Right renal pelvis (tissue), 4 donors: ENCODE measurements around the gene OR10R2. TPM values are rescaled to one million over a fixed set of nuclear protein-coding genes. Genes with fewer than 3 reads are reported as not detected.
"Not testable (repeated sequence)": the region's sequence is repeated elsewhere in the genome, so short reads cannot be mapped to it uniquely, and the experiment has no call there.

Experiments used
- DNase-seq, 4 donors: peaks; one replicate each; pipeline ENCODE4 v3.0.0-alpha.2; 2013; ENCODE audit warnings: low read depth in 4 of 4, low spot score in 3 of 4, missing footprints in 1 of 4
- polyA plus RNA-seq, 4 donors: library from polyadenylated mRNA; unstranded; fragments of 120-200 nt; gene quantifications; one replicate each; pipeline ENCODE4 v1.2.1, GENCODE V29; 2013; ENCODE audit not compliant: insufficient read length in 4 of 4

Gene OR10R2
- not detected for polyA plus RNA-seq

DNA sequence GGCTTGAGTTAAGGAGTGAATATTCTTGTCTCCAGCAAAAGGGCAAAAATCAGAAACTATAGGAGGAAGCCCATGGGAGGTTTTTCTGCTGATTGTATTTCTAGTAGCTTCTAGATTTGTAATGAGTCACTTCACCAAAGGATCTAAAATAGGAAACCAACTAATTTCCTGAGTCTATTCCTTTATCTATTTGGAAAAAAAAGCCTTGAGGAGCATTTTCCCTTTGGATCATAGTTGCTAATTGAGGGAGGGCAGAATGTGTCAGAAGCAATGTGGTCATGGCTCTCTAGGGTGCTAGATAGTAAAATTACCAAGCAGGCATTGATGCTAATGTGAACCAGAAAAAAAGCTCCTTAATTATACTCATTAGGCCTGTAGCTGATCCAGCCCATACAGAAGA, at the start of gene OR10R2:
Gene OR10R2 (plus strand): TSS at position 301 of the 400 bp plus-strand sequence. CDS start 106 bp downstream, outside the sequence.
- DNase-seq = no peak

GRCh38 chr1:158425027-158425426, 47.0 kb upstream of the OR10R2 start:
- no peak for DNase-seq

- no peak for DNase-seq
These were observed 45.9 kb upstream of the OR10R2 start, which contains the start of gene OR10K2 for GRCh38 chr1:158426137-158426536. TSS of gene OR10K2 (minus strand) at chr1:158426237. CDS start at chr1:158420866, 5,371 bp downstream.

DNA sequence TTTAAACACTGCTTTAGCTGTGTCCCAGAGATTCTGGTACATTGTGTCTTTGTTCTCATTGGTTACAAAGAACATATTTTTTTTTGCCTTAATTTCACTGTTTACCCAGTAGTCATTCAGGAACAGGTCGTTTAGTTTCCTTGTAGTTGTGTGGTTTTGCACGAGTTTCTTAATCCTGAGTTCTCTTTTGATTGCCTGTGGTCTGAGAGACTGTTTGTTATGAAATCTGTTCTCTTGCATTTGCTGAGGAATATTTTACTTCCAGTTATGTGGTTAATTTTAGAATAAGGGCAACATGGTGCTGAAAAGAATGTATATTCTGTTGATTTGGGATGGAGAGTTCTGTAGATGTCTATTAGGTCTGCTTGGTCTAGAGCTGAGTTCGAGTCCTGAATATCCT, 41.9 kb upstream of the OR10R2 start:
- not testable (repeated sequence) for DNase-seq

DNA sequence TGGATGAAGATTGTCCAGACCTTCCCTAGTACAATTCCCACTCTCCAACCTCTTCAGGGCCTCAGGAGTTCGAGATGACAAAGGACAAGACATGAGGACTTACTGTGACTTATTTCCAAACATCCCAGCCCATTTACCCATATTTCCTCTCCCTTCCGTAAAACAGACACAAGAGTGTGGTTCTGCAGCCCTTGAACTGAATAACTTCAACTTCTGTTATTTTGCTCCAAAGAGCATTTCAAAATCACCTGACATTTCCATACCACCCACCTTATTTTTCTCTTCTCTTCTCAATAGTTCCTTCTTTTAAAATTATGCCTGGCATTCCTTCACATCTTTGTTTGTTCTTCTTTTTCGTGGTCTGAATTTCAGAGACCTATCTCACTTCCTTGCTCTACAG, 37.3 kb upstream of the OR10R2 start:
- DNase-seq = no peak

GRCh38 chr1:158445376-158445775, 26.6 kb upstream of the OR10R2 start:
- DNase-seq = no peak

- no peak for DNase-seq
These were observed 17.5 kb upstream of the OR10R2 start for GRCh38 chr1:158454537-158454936.

- no peak for DNase-seq
These were observed 14.8 kb upstream of the OR10R2 start for GRCh38 chr1:158457246-158457645.

DNA sequence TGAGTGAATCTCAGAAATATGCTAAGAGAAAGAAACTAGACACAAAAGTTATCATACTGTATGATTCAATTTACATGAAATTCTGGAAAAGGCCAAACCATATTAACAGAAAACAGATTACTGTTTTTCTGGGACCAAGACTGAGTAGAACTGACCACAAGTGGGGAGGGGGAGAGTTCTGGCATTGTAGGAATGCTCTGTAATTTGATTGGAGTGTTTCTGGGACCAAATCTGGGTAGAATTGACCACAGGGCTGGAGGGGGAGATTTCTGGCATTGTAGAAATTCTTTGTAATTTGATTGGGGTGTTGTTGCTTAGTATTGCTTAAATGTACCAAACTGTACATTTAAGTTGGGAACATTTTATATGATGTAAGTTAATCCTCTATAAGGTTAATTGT, 13.8 kb upstream of the OR10R2 start:
- no peak for DNase-seq

DNA sequence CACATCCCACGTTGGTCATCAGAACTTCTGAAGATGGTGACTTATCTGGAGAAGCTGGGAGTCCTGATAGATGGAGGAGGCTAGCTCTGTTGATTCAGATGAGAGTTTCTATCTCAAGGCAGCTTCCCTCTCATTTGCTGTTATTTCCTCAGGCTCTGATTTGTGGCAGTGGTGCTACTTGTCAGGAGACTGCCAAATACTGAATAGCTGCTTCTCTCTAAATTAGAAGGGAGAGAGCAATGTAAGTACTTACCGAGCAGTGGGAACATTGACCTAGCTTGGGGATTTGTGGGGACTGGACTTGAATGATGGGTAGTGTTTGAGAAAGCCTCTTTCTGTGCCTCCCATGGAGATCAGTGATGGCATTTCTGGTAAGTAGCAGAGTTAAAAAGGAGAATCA, 10.5 kb upstream of the OR10R2 start, which contains the start of gene OR10K1:
Gene OR10K1 (plus strand): TSS at position 301 of the 400 bp plus-strand sequence. CDS start 3,728 bp downstream, outside the sequence.
- no peak for DNase-seq

GRCh38 chr1:158485455-158485854, 13.4 kb downstream of the OR10R2 start:
- no peak for DNase-seq

- no peak for DNase-seq
These were observed 19.3 kb downstream of the OR10R2 start for GRCh38 chr1:158491316-158491715.

DNA sequence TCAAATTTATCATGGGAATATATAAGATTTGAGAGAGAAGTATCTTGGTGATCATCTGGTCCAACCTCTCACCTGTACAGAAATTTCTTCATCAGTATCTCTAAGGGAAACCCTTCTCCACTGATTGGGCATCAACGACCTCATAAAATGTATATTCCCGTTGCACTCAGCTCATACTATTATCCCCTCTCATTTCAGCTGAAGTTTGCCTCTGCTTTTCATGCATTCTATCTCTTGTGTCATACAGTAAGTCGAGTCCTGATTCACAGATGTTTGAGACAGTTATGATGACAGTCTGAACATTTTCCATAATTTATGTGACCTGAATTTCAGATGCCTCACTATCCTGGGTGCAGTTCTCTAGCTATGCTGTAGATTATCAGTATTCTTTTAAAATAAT, 21.0 kb downstream of the OR10R2 start:
- DNase-seq = no peak

DNA sequence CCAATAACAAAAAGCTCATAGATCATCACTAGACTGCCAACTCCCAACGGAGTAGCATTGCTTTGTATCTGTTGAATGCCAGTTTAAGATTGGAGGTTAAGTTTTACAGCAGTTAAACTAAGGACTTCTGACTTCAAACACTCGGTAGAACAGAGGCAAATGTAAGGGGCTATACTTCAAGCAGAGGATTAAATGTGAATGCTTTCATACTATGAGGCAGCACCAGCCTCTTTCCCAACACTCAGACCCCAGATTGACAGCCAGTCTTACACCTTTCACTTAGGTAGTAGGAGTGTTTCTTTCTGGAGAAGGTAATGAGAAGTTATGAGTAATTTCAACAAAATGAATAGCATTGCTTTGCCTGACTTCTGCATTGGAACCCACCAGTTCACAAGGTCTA, 22.8 kb downstream of the OR10R2 start:
- DNase-seq = no peak

DNA sequence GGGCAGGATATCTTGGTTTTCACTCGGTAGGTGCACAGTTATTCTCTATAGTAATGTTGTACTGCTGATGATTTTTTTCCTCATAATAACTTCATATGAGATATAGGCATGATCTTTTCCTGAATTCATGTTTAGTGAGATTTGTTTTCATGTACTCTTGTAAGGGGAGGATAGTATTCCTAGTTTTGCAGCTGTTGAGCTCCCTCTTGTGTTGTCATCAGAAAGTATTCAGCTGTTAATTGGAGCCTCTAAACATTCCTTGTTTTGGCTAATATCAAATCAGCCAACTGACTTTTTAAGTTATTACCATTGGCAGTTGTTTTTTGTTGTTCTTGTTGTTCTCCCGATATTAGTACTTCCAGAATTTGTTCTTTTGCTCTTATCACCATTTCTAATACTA, 24.4 kb downstream of the OR10R2 start:
- DNase-seq = peak in 2 of 4 donors; percentile 7 to 10

DNA sequence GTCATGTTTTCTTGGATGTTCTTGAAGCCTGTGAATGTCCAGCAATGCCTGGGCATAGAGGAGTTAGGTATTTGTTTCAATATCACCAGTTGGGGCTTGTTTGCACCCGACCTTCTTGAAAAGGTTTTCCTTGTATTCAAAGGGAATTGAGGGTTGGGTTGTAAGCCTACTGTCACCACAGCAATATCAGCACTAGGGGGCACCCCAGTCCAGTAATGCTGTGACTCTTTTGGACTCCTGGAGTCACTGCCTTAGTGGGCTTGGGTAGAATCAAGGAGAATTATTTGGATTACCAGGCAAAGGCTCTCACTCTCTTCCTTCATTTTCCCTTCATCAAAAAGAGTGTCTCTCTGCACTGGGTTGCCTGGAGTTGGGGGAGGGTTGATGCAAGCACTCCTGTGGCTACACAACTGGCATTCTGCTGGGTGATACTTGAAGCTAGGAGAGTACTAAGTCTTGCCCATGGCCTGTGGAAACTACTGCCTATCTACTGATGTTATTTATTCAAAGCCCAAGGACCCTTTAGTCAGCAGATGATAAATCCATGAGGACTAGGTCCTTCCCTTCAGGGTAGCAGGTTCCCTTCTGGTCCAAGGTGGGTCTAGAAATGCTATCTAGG, 34.5 kb downstream of the OR10R2 start:
- no peak for DNase-seq

- DNase-seq = no peak
These were observed 35.5 kb downstream of the OR10R2 start for GRCh38 chr1:158507511-158507910.

GRCh38 chr1:158509471-158510156, 37.6 kb downstream of the OR10R2 start:
- no peak for DNase-seq

DNA sequence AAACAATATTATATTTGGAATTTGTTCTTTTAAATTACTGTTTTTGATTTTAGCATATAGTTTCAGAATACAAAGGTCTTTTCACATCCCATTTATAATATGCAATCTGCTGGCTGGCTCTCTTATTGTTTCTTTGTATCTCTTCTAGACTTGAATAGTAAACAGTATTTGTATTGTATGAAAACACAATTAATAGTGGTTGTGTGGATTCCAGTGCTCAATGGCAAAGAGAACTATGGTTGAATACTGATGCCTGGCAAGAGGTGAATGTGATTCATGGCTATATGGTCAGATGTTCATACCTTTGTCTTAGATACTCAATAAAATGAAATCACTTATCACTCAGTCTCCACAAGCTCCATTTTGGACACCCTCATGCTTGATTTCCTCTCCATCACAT, 44.9 kb downstream of the OR10R2 start:
- DNase-seq = no peak

GRCh38 chr1:158520021-158520420, 48.0 kb downstream of the OR10R2 start:
- no peak for DNase-seq

DNA sequence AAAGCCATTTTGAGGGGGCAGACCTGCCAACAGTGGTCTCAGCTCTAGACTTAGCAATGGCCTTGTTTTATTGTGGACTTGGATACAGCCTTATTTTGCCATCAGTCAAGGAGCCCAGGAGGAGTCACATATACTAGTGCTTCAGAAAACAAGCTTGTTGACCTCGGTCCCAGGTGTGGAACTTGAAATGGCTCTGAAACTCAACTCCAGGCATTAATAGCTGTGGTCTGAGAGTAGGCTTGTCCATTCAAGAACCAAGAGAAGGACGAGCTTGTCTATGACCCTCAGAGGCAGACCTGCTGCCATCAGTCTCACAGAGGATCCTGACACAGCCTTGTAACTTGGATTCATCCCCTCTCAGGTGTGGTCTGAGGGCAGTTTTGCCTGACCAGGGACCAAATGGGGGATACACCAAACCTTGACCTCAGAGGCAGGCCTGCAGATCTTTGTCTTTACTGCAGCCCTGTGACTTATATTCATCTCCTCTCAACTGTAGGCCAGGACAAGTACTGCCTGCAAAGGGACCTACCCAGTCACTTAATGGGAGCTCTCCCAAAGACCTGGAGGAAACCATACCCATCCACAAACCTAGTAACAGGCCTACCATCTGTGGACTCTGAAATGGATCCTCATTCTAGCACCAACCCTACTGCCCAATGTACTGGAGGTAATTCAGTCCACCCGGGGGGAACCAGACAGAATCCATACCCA, 49.1 kb downstream of the OR10R2 start:
- no peak for DNase-seq

- no peak for DNase-seq
These were observed 49.6 kb downstream of the OR10R2 start for GRCh38 chr1:158521666-158522058.
